ENCODE measurements around the gene PDLIM5. TPM values are rescaled to one million over a fixed set of nuclear protein-coding genes. Genes with fewer than 3 reads are reported as not detected.
"Not testable (repeated sequence)": the region's sequence is repeated elsewhere in the genome, so short reads cannot be mapped to it uniquely, and the experiment has no call there.

PDLIM5 gene, protein sequence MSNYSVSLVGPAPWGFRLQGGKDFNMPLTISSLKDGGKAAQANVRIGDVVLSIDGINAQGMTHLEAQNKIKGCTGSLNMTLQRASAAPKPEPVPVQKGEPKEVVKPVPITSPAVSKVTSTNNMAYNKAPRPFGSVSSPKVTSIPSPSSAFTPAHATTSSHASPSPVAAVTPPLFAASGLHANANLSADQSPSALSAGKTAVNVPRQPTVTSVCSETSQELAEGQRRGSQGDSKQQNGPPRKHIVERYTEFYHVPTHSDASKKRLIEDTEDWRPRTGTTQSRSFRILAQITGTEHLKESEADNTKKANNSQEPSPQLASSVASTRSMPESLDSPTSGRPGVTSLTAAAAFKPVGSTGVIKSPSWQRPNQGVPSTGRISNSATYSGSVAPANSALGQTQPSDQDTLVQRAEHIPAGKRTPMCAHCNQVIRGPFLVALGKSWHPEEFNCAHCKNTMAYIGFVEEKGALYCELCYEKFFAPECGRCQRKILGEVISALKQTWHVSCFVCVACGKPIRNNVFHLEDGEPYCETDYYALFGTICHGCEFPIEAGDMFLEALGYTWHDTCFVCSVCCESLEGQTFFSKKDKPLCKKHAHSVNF
- polyA plus RNA-seq (ENCODE audit: insufficient read length in 4 of 4), result 10 to 100 TPM; 47.9 to 61.4 (median 55.6) TPM

DNA sequence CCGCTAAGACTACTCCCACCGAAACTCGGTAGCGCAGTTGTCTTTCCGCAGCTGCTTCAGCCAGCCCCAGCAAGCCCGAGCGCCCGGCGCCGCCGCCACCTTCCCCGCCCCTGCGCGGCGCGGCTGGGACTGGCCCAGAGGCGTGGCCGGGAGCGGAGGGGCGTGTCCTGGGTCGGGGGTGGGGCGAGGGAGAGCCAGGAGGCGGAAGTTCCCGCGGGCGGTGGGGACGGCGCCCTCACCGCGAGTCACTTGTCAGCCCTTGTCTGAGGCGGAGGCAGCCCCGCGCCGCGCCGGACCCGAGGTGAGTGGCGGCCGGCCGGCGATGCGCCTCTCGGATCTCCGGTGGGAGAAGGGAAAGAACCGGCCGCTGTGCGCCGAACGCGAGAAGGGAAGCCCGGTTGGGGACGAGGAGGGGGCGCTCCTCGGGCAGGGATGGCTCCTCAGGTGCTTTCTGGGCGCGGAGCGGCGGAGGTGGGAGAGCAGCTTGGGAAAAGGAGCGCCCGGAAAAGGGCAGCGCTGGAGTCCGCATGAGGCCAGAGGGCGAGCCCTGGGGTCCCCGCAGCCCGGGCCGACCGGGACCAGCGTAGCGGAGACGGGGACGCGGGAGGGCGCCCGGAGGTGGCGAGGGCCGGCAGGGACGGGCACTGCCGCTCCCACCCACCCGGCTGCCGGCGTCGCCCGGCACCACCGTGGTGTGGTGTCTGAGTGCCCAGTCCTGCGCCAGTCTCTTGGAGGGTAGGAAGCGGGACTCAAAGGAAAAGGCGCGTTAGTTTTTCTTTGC lies at the start of gene PDLIM5:
Gene PDLIM5 (plus strand): TSS at position 248 of the 781 bp plus-strand sequence. CDS start 3,347 bp downstream, outside the sequence.
- peak; percentile 79 to 85 (median 82) for DNase-seq (ENCODE audit: low read depth in 4 of 4, low spot score in 3 of 4)

DNA sequence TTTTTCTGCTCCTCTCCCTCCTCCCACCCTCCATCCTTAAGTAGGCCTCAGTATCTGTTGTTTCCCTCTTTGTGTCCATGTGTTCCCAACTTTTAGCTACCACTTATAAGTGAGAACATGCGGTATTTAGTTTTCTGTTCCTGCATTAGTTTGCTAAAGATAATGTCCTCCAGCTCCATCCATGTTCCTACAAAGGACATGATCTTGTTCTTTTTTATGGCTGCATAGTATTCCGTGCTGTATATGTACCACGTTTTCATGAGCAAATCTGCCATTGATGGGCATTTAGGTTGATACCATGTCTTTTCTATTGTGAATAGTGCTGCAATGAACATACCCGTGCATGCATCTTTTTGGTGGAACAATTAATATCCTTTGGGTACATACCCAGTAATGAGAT lies 49.3 kb upstream of the PDLIM5 start:
- DNase-seq (ENCODE audit: low read depth in 4 of 4, low spot score in 3 of 4), result not testable (repeated sequence)

- no peak for DNase-seq (ENCODE audit: low read depth in 4 of 4, low spot score in 3 of 4)
Observed at GRCh38 chr4:94403751-94404150, 48.0 kb upstream of the PDLIM5 start.

DNA sequence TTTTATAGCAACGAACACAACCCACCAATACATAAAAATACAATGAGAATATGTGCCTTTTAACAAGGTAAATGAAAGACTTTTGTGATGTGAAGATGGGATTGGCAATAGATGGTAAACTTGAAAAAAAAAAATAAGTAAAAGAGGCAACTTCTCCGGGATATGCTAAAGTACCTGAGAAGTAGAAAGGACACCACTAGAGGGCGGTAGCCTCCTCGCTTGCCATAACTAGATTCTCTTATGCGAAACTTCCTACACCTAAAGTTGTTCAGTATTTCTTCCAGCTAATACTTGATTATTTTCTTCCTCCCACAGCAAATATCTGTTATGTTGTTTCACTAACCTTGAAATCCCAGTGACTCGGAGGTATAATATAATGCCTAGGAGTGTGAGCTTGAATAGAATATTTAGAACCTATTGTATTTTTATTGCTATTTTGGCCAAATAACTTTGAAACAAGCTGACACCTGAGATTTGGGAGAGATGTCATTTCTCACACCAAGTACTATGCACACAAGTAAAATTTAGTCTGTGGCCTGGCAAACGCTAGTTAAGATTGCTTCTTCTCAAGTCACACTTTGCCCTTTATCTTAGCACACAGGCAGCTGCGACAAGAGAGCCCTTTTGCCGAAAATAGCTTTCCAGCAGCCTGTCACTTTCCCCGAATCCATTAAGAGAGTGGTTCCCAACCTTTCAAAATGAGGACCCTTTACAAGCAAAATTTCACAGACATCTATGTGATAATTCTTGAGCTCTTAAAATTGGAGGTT lies 44.9 kb upstream of the PDLIM5 start:
- peak; percentile 67 to 78 (median 72) for DNase-seq (ENCODE audit: low read depth in 4 of 4, low spot score in 3 of 4)

DNA sequence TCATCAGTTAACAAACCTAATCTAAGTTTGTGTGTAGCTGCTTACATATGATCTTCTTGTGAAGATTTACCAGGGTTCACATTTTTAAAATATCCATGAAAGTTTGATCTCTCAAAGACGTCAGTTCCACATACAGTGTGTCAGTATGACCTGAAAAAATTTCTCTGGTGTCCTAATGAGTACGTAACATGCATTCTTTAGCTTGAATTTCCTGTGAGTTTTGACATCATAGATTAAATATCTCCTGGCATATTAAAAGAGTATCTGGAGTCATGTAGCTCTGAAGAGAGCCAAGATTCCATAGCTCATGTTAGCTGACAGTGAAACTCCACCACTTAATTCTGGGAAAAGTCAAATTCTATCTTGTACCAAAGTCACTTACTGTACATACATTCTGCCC lies 43.9 kb upstream of the PDLIM5 start:
- no peak for DNase-seq (ENCODE audit: low read depth in 4 of 4, low spot score in 3 of 4)

- DNase-seq (ENCODE audit: low read depth in 4 of 4, low spot score in 3 of 4), result no peak
Observed at GRCh38 chr4:94408549-94409374, 43.0 kb upstream of the PDLIM5 start.

- DNase-seq (ENCODE audit: low read depth in 4 of 4, low spot score in 3 of 4), result no peak
Observed at GRCh38 chr4:94409375-94409679, 42.4 kb upstream of the PDLIM5 start.

- DNase-seq (ENCODE audit: low read depth in 4 of 4, low spot score in 3 of 4), result no peak
Observed at GRCh38 chr4:94409962-94410361, 41.8 kb upstream of the PDLIM5 start.

GRCh38 chr4:94410678-94411206 lies 41.0 kb upstream of the PDLIM5 start:
- DNase-seq (ENCODE audit: low read depth in 4 of 4, low spot score in 3 of 4), result no peak

- no peak for DNase-seq (ENCODE audit: low read depth in 4 of 4, low spot score in 3 of 4)
Observed at GRCh38 chr4:94411296-94411695, 40.4 kb upstream of the PDLIM5 start.

DNA sequence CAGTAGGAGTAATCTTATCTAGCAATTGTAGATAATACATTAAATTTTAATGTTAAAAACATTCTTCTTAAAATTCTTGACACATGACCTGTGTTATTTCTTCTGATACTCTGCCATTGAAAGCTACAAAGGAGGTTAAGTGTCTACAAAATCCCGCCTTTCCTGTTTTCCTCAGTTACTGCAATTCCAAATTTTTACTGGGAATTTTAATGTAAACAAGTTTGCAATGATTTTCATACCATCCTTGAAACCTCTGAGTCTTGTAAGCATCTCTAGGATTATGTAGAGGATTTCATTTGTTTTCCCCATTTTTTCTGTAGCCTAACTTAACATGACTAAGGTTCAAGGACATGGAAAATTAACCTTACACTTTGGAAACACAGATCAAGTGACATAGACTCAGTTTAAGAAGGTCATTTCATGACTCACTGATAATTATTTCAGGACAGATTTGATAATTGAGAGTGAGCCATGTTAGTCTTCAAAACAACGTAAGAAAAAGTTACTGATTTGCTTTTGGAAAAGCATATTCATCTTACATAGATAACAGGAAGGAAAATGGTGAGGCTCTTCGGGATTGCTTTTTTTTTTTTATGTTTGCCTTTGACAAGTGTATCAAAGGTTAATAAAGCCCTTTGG lies 39.6 kb upstream of the PDLIM5 start:
- DNase-seq (ENCODE audit: low read depth in 4 of 4, low spot score in 3 of 4), result no peak

GRCh38 chr4:94412658-94413038 lies 39.1 kb upstream of the PDLIM5 start:
- no peak for DNase-seq (ENCODE audit: low read depth in 4 of 4, low spot score in 3 of 4)

DNA sequence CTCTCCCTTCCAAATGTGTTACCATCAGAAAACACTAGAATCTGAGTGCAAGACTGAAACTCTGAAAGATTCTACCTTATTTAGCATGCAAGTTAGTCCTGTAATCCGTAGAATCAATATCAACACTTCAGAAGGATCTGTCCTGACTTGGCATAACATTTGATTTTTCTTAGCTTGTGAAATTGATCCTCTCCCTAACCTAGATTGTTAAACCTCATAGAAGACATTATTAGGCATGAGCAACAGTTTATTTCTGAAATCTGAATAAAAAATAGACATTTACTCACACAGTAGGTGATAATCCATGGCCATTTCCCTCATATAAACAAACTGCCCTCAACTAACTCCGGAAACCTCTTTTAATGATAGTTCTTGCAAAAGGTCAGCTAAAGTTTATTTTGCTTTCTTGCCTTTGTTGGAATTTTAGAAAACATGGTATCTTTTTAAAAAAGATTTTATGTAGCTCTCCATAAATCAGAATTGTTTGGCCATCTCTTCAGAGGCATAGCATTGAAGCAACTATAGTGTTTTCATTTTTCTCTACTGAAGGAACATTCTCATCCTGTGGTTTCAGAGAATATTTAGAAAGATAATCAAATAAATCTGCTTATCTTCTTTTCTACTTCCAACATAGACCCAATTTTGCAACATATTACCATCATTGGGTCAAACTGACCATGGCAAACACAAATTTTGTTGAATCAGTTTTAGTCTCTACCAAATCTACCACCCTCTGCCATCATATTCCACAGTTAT lies 38.5 kb upstream of the PDLIM5 start:
- DNase-seq (ENCODE audit: low read depth in 4 of 4, low spot score in 3 of 4), result no peak

GRCh38 chr4:94414907-94415306 lies 36.8 kb upstream of the PDLIM5 start:
- DNase-seq (ENCODE audit: low read depth in 4 of 4, low spot score in 3 of 4), result no peak

DNA sequence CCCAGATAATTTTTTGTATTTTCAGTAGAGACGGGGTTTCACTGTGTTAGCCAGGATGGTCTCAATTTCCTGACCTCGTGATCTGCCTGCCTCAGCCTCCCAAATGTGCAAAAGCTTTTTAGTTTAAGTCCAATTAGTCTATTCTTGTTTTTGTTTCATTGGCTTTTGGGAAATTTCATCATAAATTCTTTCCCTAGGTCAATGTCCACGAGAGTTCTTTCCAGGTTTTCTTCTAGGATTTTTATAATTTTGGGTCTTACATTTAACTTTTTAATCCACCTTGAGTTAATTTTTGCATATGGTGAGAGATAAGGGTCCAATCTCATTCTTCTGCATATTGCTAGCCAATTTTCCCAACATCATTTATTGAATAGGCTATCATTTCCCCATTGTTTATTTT lies 36.3 kb upstream of the PDLIM5 start:
- no peak for DNase-seq (ENCODE audit: low read depth in 4 of 4, low spot score in 3 of 4)

DNA sequence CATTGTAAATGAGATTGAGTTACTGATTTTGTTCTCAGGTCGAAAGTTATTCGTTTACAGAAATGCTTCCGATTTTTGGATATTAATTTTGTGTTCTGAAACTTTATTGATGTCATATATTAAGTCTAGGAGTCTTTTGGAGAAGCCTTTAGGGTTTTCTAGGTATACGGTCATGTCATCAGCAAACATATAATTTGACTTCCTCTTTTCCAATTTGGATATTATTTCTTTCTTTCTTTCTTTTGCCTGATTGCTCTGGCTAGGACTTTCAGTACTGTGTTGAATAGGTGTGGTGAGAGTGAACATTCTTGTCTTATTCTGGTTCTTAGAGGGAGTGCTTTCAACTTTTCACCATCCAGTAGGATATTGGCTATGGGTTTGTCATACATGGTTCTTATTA lies 35.4 kb upstream of the PDLIM5 start:
- no peak for DNase-seq (ENCODE audit: low read depth in 4 of 4, low spot score in 3 of 4)

DNA sequence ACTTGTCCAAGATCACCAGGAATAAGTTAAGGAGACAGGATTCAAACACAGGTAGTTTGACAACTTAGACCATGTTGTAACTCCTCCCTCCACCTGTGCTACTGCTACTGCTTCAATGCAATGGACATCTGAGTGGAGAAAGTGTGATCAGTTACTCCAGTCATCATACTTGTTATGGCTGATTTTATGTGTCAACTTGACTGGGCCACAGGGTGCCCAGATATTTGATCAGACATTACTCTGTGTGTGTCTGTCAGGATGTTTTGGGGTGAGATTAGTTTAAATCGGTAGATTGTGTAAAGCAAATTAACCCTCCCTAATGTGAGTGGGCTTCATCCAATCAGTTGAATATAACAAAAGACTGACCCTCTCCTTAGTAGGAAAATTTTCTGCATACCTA lies 34.8 kb upstream of the PDLIM5 start:
- DNase-seq (ENCODE audit: low read depth in 4 of 4, low spot score in 3 of 4), result no peak

GRCh38 chr4:94419549-94419948 lies 32.2 kb upstream of the PDLIM5 start:
- DNase-seq (ENCODE audit: low read depth in 4 of 4, low spot score in 3 of 4), result no peak

DNA sequence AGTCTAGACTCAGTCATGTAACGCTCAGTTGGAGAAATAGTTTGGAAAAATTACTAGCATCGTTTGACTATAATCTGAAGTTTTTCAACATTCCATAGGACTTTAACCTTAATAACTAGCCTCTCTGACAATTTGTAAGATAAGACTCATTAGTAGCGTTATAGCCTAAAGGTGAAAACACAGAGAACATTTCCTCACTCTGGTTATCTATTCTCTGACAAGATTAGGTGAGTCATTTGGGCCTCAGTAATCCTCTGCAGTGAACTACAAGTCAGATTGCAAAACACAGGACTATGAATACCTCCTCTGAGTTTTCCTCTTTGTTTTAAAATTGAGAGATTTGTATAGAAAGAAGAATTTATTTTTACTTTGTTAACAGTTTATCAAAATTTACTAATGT lies 31.8 kb upstream of the PDLIM5 start:
- DNase-seq (ENCODE audit: low read depth in 4 of 4, low spot score in 3 of 4), result no peak

All from right renal pelvis (tissue), 4 donors.